HepG2 (cell line): ENCODE data around the gene WDSUB1. TPM values are rescaled to one million over a fixed set of nuclear protein-coding genes. Genes with fewer than 3 reads are reported as not detected.
A peak's percentile ranks its signal among the peaks of the same experiment; 100 is the strongest.

Source experiments
- CREB1 ChIP-seq, 2 experiments: fragments of 450-650 bp in 1 of 2; IDR thresholded peaks; 2 replicates each; pipeline ENCODE4 v1.6.1; 2016 to 2017; ENCODE audit warnings: control low read depth in 1 of 2, mild to moderate bottlenecking in 1 of 2, missing compliant biosample characterization in 1 of 2, missing genetic modification characterization in 1 of 2
- DNMT1 ChIP-seq: sonication (generic); formaldehyde crosslinking; IDR thresholded peaks from 2 replicates; pipeline ENCODE4 v1.5.1; 2020; ENCODE audit warnings: mild to moderate bottlenecking, missing genetic modification reagents
- DR1 ChIP-seq: sonication (generic); formaldehyde crosslinking; IDR thresholded peaks from 2 replicates; pipeline ENCODE4 v1.8.0; 2021; ENCODE audit warnings: mild to moderate bottlenecking, missing genetic modification reagents, inconsistent platforms
- EZH2 ChIP-seq: conservative IDR thresholded peaks from 2 replicates; pipeline ENCODE4 v1.6.1; 2012; ENCODE audit warnings: mild to moderate bottlenecking, low read depth, low read length, moderate library complexity
- FLYWCH1 ChIP-seq: sonication (generic); formaldehyde crosslinking; IDR thresholded peaks from 2 replicates; pipeline ENCODE4 v1.8.1; 2023; ENCODE audit warnings: mild to moderate bottlenecking, missing genetic modification reagents
- KLF15 ChIP-seq: sonication (generic); formaldehyde crosslinking; IDR thresholded peaks from 2 replicates; pipeline ENCODE4 v1.8.1; 2023; ENCODE audit warnings: borderline replicate concordance, mild to moderate bottlenecking, inconsistent platforms, missing genetic modification reagents, mixed read lengths
- MBNL3 ChIP-seq: fragments of 250-450 bp; sonication (Bioruptor Pico); conservative IDR thresholded peaks from 2 replicates; pipeline ENCODE4 v1.8.0; 2022; ENCODE audit warnings: mild to moderate bottlenecking, inconsistent platforms
- NFE2L1 ChIP-seq: sonication (generic); formaldehyde crosslinking; IDR thresholded peaks from 2 replicates; pipeline ENCODE4 v1.4.0; 2020; ENCODE audit warnings: missing genetic modification reagents, mild to moderate bottlenecking, borderline replicate concordance
- NR1H2 ChIP-seq: sonication (generic); formaldehyde crosslinking; IDR thresholded peaks from 2 replicates; pipeline ENCODE4 v1.8.1; 2022; ENCODE audit warnings: low read depth, missing genetic modification reagents, borderline replicate concordance
- NR2F2 ChIP-seq: IDR thresholded peaks from 2 replicates; pipeline ENCODE4 v1.6.1; 2012; ENCODE audit warnings: low read depth, inconsistent platforms, borderline replicate concordance
- PAX8 ChIP-seq: sonication (generic); formaldehyde crosslinking; IDR thresholded peaks from 2 replicates; pipeline ENCODE4 v1.8.0; 2022; ENCODE audit warnings: mild to moderate bottlenecking, missing genetic modification reagents, borderline replicate concordance
- PHB2 ChIP-seq: fragments of 450-650 bp; IDR thresholded peaks from 2 replicates; pipeline ENCODE4 v1.6.1; 2018; ENCODE audit not compliant: partially characterized antibody
- POLR2A ChIP-seq, 2 experiments: IDR thresholded peaks; 2 replicates each; pipeline ENCODE4 v1.6.1; 2011; ENCODE audit warnings: low read depth in 2 of 2, low read length in 2 of 2, mild to moderate bottlenecking in 1 of 2, moderate library complexity in 1 of 2; ENCODE audit not compliant: insufficient read depth in 1 of 2
- SNAI1 ChIP-seq: sonication (generic); formaldehyde crosslinking; IDR thresholded peaks from 2 replicates; pipeline ENCODE4 v1.5.0; 2020; ENCODE audit warnings: mild to moderate bottlenecking, missing genetic modification reagents, borderline replicate concordance
- STAG1 ChIP-seq: sonication (generic); formaldehyde crosslinking; IDR thresholded peaks from 2 replicates; pipeline ENCODE4 v1.4.0; 2020; ENCODE audit warnings: missing genetic modification reagents
- ZBTB3 ChIP-seq: sonication (generic); formaldehyde crosslinking; IDR thresholded peaks from 2 replicates; pipeline ENCODE4 v1.4.0; 2020; ENCODE audit warnings: low read depth, mild to moderate bottlenecking, moderate library complexity, missing genetic modification reagents, borderline replicate concordance
- ZBTB37 ChIP-seq: sonication (generic); formaldehyde crosslinking; IDR thresholded peaks from 2 replicates; pipeline ENCODE4 v1.4.0; 2020; ENCODE audit warnings: mild to moderate bottlenecking, missing genetic modification reagents
- ZBTB7B ChIP-seq: sonication (generic); formaldehyde crosslinking; IDR thresholded peaks from 2 replicates; pipeline ENCODE4 v1.4.0; 2020; ENCODE audit warnings: missing genetic modification reagents
- ZNF564 ChIP-seq: sonication (generic); formaldehyde crosslinking; IDR thresholded peaks from 2 replicates; pipeline ENCODE4 v1.8.1; 2023; ENCODE audit warnings: mild to moderate bottlenecking, missing genetic modification reagents
- ZNF652 ChIP-seq: IDR thresholded peaks from 2 replicates; pipeline ENCODE4 v1.6.1; 2016; ENCODE audit warnings: low read depth, borderline replicate concordance
- ZNF674 ChIP-seq: sonication (generic); formaldehyde crosslinking; IDR thresholded peaks from 2 replicates; pipeline ENCODE4 v1.5.0; 2020; ENCODE audit warnings: low read depth, mild to moderate bottlenecking, missing genetic modification reagents
- ZNF891 ChIP-seq: sonication (generic); formaldehyde crosslinking; IDR thresholded peaks from 2 replicates; pipeline ENCODE4 v1.5.0; 2020; ENCODE audit warnings: mild to moderate bottlenecking, missing genetic modification reagents
- ZZZ3 ChIP-seq: sonication (generic); formaldehyde crosslinking; IDR thresholded peaks from 2 replicates; pipeline ENCODE4 v1.4.0; 2020; ENCODE audit warnings: missing genetic modification reagents, mild to moderate bottlenecking, borderline replicate concordance
- polyA plus RNA-seq, 8 experiments: library from polyadenylated mRNA; depleted of rRNA in 3 of 8; stranded (reverse) in 7 of 8; unstranded in 1 of 8; fragments of >200 nt; fragmentation: Illumina TruSeq in 4 of 8; extraction: Trizol in 4 of 8; gene quantifications; 2 replicates each; pipeline versions ENCODE4 v1.2.1 to v1.2.3, GENCODE V29; 2011 to 2016; ENCODE audit warnings: low read depth in 4 of 8, missing spikeins in 1 of 8, mixed read lengths in 1 of 8; ENCODE audit not compliant: insufficient read depth in 1 of 8
- total RNA-seq, 5 experiments: library from RNA; depleted of rRNA; stranded (reverse); fragments of >200 nt; fragmentation: Illumina TruSeq; extraction: Trizol; gene quantifications; 2 replicates each; pipeline ENCODE4 v1.2.3, GENCODE V29; 2016; ENCODE audit warnings: low read depth in 1 of 5
- TF ChIP-seq, protein P1 (sequence below): sonication (generic); formaldehyde crosslinking; IDR thresholded peaks from 2 replicates; pipeline ENCODE4 v1.4.0; 2020; ENCODE audit warnings: missing genetic modification reagents, borderline replicate concordance
- TF ChIP-seq, protein P2 (sequence below): sonication (generic); formaldehyde crosslinking; IDR thresholded peaks from 2 replicates; pipeline ENCODE4 v1.5.1; 2020; ENCODE audit warnings: mild to moderate bottlenecking, moderate library complexity, missing genetic modification reagents

WDSUB1 gene
- total and polyA plus RNA-seq, 2 of the 13 experiments (the other 11 are each of a cell fraction or from before 2014, with no cell fraction given) = 10.1 to 10.7 TPM

DNA sequence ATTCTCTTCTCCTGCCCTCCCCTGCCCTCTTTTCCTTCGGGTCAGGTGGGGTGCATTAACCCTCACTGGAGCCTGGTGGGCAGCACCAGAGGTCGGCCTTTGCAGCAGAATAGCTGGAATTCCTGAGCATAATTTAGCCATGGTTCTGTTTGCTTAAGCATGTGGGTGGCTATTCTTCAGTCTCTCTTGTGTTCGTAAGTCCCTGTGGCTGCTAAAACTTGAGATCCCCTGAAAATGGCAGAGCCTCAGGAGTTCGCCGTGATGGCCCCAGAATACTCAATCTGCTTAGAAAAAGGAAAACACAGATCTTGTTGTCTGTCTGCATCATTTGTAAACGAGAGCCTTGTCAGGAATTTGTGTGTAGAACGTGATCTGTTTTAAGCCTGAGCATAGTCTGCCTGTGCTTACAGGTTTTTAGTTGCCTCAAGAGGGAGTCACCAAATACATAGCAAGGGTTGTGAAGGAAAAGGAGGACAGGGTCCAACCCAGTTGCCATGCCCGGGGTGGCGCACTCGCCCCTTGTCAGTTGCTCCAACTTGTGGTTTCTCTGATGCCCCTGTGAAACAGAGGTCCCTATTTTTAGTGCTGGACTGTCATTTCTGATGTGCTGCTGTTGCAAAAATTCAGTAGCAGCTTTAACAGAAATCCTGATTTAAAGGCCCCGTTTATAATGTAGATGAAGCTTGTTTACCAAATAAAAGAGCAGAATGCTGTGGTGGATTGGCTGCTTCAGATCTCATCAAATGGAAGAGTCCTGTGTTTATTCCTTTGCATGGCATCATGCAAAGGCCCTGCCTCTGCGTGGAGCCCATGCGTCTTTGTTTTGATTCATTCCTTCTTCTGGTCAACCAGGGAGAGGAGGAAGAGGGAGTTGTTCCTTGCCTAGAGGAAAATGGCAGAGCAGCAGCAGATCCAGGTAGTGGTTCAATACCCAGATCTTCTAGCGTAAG is 74.8 kb downstream of the WDSUB1 start (continued):
- TF ChIP-seq PAX8 (CRISPR knock-in tag) (no peak), KLF15 (CRISPR knock-in tag) (no peak), PHB2 (no peak), ZBTB37 (CRISPR knock-in tag) (no peak), EZH2 (no peak), NFE2L1 (CRISPR knock-in tag) (no peak), ZZZ3 (no peak), STAG1 (peak; percentile 47), NR2F2 (no peak), DR1 (CRISPR knock-in tag) (no peak), MBNL3 (CRISPR knock-in tag) (no peak), POLR2A (IDR thresholded peaks at IDR 0.05; ENCODE audit: insufficient read depth in 1 of 2, low read depth in 2 of 2, low read length in 2 of 2) (no peak), ZBTB3 (CRISPR knock-in tag) (no peak), DNMT1 (no peak), ZNF564 (CRISPR knock-in tag) (no peak), FLYWCH1 (no peak), ZNF674 (CRISPR knock-in tag) (no peak), CREB1 (IDR thresholded peaks at IDR 0.05) (no peak), CREB1 (CRISPR knock-in tag; IDR thresholded peaks at IDR 0.05) (no peak), ZNF652 (CRISPR knock-in tag) (peak; percentile 57; the same call in 1 of the 2 replicates), SNAI1 (CRISPR knock-in tag) (no peak), ZBTB7B (peak; percentile 74), ZNF891 (CRISPR knock-in tag) (no peak), NR1H2 (no peak)
- TF ChIP-seq, protein P1, sequence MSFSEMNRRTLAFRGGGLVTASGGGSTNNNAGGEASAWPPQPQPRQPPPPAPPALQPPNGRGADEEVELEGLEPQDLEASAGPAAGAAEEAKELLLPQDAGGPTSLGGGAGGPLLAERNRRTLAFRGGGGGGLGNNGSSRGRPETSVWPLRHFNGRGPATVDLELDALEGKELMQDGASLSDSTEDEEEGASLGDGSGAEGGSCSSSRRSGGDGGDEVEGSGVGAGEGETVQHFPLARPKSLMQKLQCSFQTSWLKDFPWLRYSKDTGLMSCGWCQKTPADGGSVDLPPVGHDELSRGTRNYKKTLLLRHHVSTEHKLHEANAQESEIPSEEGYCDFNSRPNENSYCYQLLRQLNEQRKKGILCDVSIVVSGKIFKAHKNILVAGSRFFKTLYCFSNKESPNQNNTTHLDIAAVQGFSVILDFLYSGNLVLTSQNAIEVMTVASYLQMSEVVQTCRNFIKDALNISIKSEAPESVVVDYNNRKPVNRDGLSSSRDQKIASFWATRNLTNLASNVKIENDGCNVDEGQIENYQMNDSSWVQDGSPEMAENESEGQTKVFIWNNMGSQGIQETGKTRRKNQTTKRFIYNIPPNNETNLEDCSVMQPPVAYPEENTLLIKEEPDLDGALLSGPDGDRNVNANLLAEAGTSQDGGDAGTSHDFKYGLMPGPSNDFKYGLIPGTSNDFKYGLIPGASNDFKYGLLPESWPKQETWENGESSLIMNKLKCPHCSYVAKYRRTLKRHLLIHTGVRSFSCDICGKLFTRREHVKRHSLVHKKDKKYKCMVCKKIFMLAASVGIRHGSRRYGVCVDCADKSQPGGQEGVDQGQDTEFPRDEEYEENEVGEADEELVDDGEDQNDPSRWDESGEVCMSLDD (CRISPR knock-in tag) = 0 out of 2 replicates have a peak, but pooled peaks have one; percentile 30
- TF ChIP-seq, protein P2, sequence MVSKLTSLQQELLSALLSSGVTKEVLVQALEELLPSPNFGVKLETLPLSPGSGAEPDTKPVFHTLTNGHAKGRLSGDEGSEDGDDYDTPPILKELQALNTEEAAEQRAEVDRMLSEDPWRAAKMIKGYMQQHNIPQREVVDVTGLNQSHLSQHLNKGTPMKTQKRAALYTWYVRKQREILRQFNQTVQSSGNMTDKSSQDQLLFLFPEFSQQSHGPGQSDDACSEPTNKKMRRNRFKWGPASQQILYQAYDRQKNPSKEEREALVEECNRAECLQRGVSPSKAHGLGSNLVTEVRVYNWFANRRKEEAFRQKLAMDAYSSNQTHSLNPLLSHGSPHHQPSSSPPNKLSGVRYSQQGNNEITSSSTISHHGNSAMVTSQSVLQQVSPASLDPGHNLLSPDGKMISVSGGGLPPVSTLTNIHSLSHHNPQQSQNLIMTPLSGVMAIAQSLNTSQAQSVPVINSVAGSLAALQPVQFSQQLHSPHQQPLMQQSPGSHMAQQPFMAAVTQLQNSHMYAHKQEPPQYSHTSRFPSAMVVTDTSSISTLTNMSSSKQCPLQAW (CRISPR knock-in tag) = peak; percentile 45; the same call in 1 of the 2 replicates
